CD4-positive, alpha-beta T cell treated with Interleukin-4 for 1 hour (primary cell): ENCODE data around the gene RSPH9.

Experiments
- DNase-seq, 2 donors: peaks; one replicate each; pipeline ENCODE4 v3.0.0-alpha.2; 2020 to 2022

RSPH9 gene

DNA sequence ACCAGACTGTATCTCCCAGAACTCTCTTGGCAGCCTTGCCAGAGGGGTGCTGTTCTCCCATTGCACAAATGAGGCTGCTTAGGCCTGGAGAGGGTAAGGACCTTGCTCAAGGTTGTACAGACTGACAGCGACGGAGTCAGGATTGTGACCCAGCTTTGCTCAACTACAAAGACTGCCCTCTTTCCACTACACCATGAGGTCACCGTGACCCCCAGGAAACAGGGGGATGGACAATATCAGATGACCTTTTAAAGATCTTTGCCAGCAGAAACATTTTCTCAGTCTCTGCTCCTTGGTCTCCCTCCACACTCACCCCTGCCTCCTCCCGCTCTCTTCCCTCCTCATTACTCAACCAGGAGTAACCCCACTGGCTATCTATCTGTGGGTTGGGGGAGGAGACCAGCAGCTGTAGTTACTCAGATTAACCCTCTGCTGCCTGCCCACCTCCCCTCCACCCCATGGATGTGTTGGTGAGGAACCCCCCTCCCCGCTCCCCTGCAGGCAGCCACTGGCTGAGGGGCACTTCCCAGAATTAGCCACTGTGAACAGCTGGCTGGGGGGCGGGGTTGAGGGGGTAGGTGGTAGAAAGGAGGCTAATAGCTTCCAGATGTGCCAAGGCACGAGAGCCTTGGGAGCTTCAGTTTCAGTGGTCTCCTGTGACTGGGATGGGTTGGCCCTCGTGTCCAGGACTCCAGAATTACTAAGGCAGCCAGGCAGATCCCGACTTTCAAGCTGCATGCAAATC lies 69.6 kb downstream of the RSPH9 start:
- no peak for DNase-seq

DNA sequence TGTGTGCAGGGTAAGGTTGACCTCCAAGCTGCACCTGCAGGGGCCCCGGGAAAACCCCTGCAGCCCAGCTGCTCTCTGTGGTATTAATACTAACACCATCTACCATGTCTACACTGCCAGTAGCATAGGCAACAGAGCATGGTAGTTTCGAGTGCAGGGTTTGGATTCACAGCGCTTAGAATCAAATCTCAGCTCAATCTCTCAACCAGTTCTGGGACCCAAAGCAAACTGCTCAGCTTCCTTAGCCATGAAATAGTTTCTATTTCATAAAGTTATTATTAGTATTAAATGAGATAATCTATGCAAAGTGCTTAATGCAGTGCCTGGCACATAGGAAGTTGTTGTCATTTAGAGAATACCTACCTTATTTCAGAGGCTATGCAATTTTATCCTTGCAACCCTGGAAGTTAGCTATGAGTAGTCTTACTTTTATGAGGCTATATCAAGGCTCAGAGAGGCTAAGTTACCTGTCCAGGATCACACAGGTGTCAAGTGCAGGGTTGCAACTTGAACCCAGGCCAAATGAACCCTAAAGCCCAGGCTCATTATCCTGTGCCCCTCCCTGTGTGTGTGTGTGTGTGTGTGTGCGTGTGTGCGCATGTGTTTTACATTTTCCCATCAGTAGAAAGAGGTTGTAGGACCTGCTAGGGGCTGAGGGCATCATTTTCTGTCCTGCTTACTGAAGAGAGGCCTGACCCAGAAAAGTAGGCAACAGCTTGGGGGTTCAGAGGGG lies 70.4 kb downstream of the RSPH9 start:
- peak in 1 of 2 donors; percentile 63 for DNase-seq

DNA sequence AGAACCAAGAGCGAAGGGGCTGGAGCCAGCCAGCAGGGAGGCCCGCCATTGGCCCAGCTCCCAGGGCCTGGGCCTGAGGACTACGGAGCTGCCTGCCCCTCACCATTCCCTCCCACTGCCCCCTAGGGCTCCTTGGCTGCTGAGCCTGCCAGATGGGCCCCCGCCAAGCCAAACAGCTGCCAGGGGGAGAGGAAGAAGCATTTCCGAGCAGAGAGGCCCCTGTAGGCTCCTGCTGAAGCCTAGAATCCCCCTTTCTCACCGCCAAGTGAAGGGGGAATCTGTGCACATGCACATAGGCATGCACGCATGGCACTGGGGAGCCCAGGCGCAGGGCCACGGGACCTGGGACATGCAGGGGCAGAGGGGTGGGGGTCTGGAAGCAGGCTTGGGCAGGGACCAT lies 71.3 kb downstream of the RSPH9 start:
- DNase-seq, result no peak

DNA sequence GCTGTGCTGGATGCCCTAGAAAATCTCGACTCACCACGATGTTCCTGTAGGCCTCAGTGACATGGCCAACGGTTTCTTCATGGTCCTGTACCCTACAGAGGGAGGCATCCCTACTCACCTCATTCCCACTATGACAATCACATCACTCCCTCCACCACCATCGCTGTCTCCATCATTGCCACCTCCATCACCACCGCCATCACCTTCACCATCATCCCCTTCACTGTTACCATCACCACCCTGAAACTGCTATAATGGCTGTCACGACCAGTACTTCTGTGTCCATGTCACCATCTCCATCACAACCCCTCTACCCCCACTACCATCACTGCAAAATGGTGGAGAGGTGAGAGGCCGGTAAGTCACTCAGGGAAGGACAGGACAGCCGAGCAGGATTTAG lies 72.6 kb downstream of the RSPH9 start:
- no peak for DNase-seq

DNA sequence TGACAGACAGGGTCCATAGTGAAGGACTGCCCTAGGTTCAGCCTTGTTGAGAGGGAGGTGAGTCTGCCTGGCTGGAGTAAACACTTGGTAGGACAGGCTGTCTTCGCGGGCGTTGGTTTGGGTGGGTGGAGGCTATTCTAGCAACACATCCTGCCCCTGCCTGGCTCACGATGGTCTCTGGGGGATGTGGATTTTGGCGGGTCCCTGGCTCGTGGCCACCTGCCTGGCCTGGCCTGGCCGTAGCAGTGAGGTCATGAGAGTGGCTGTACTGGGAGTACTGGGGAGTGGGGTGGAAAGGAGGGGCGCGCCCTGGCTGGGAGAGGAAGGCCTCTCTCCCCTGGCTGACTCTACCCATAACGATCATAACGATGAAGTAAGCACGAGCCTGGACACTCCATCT lies 73.0 kb downstream of the RSPH9 start:
- DNase-seq, result no peak

DNA sequence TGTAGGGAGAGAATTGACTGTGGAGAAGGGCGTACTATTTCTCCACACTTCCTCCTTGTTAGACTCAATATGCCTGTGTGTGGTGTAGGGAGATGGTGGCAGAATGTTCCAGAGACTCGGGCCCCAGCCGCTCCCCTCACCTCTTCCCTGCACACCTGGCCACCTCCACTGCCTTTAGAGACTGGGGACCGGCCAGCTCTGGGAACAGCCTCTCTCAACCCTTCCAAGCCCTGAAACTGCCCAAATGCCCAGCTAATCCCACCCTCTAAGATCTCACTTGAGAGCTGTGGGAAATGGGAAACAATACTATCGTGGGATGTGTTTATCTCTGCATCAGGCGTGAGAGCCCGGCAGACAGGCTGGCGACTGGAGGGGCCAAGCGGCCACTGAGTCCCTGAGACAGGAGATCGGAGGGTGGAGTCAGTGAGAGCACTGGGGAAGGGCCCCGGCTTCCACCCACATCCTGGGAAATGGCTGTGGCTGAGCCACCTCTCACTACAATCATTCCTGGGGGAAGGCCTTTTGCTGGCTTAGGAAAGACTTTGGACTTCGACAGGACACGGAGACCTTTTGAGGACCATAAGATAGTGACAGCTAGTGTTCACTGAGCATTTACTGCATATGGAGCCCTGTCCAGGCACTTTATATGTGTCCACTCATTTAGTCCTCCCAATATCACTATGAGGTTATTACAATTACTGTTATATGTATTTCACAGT lies 73.7 kb downstream of the RSPH9 start:
- DNase-seq, result no peak

DNA sequence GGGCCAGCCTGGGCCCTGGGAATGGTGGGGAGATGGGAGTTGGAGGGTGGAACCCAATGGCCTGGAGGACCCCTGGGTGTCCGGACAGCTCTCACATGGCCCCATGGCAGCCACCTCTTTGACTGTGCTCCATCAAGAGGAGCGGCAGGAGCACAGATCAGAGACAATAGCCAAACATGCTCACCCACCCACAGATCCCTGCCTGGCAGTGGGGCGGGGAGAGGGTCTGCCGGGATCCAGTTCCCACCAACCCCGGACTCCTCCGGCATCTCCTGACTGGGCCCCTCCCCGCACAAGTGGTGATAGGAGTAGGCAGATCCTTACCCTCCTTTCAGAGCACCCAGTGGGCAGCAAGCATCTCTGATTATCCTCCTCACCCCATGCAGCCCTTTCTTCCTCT lies 74.7 kb downstream of the RSPH9 start:
- DNase-seq, result no peak

DNA sequence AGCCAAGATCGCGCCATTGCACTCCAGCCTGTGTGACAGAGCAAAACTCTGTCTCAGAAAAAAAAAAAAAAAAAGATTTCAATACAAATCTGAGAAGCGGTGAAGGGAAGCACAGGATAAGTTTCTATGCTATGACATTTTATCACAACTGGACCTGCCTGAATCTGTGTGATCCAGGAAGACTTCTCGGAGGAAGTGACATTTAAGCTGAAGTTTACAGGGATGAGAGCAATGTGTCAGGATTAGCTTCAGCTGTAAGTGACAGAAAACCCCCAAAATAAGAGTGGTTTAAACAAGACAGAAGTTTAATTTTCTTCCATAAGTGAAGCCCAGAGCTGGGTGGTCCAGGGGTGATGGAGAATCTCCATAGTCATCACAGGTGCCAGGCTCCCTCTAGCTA lies 76.2 kb downstream of the RSPH9 start:
- DNase-seq, result no peak
